IPS-20b (cell line): ENCODE data around the gene ZNF189.

ENCODE experiments used
- H3K27ac ChIP-seq: one replicate; pipeline ENCODE4 v1.5.1; 2013; ENCODE audit warnings: low read length
- H3K27me3 ChIP-seq: 2 replicates; pipeline ENCODE4 v1.6.1; 2013; ENCODE audit warnings: mild to moderate bottlenecking, low read length, inconsistent platforms; ENCODE audit not compliant: insufficient read depth
- H3K36me3 ChIP-seq: 2 replicates; pipeline ENCODE4 v1.6.1; 2013; ENCODE audit warnings: low read depth, mild to moderate bottlenecking, inconsistent platforms, low read length, moderate library complexity; ENCODE audit not compliant: insufficient read depth
- H3K4me1 ChIP-seq: 2 replicates; pipeline ENCODE4 v1.6.1; 2013; ENCODE audit warnings: mild to moderate bottlenecking, control low read depth, inconsistent platforms, low read length, moderate library complexity; ENCODE audit not compliant: insufficient read depth
- H3K4me3 ChIP-seq: 2 replicates; pipeline ENCODE4 v1.5.1; 2013; ENCODE audit warnings: mild to moderate bottlenecking, low read length, inconsistent platforms
- H3K9ac ChIP-seq: 2 replicates; pipeline ENCODE4 v1.6.1; 2013; ENCODE audit warnings: low read depth, mild to moderate bottlenecking, inconsistent platforms, low read length, moderate library complexity
- H3K9me3 ChIP-seq: 2 replicates; pipeline ENCODE4 v1.6.1; 2013; ENCODE audit warnings: mild to moderate bottlenecking, low read depth, low read length, inconsistent platforms; ENCODE audit not compliant: insufficient read depth

The ZNF189 gene

DNA sequence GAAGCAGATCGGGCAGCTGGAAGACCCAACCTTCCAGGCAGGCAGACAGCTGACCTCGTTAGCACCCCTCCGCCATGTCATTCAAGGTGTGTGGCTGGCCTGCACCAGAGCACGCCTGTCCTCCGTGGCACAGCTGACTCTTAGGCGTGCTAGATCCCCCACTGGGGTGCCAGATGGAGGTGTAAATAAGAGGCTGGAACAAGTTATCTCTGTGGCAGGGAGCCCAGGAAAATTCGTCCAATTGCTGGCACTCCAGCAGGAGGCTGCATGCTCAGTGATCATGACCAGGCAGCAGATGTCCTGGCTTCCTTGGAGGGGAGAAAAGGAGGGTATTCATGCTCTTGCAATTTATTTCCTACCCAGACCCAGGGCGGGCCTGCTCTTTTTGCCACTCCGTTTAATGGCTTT lies 44.7 kb downstream of the ZNF189 start:
- Histone ChIP-seq H3K36me3 (no peaks in the 10 kb centered on the region), H3K4me1 (no peaks in the 10 kb centered on the region), H3K9ac (no peak overlapping the region), H3K27ac (no peak overlapping the region), H3K9me3 (no peaks in the 10 kb centered on the region), H3K27me3 (no peaks in the 10 kb centered on the region; the same call in 1 of the 2 replicates), H3K4me3 (no peak overlapping the region)

GRCh38 chr9:101445353-101446029 lies 46.8 kb downstream of the ZNF189 start:
- Histone ChIP-seq H3K9ac (no peak overlapping the region), H3K27ac (no peak overlapping the region), H3K4me3 (no peak overlapping the region), H3K27me3 (no peaks in the 10 kb centered on the region; the same call in 1 of the 2 replicates), H3K4me1 (no peaks in the 10 kb centered on the region), H3K36me3 (no peaks in the 10 kb centered on the region), H3K9me3 (no peaks in the 10 kb centered on the region)

GRCh38 chr9:101446732-101447131 lies 48.1 kb downstream of the ZNF189 start:
- Histone ChIP-seq H3K27ac (no peak overlapping the region), H3K4me3 (no peak overlapping the region), H3K4me1 (no peaks in the 10 kb centered on the region), H3K9me3 (no peaks in the 10 kb centered on the region), H3K9ac (no peak overlapping the region), H3K36me3 (no peaks in the 10 kb centered on the region), H3K27me3 (no peaks in the 10 kb centered on the region; the same call in 1 of the 2 replicates)

GRCh38 chr9:101448680-101449070 lies 50.0 kb downstream of the ZNF189 start:
- H3K4me1 ChIP-seq = no peaks in the 10 kb centered on the region
- H3K36me3 ChIP-seq = no peaks in the 10 kb centered on the region
- peak overlapping the region; percentile 82; the same call in 1 of the 2 replicates for H3K4me3 ChIP-seq
- H3K9me3 ChIP-seq = peaks cover 9% of the 10 kb centered on the region; the same call in 1 of the 2 replicates
- H3K27ac ChIP-seq = no peak overlapping the region
- H3K27me3 ChIP-seq = no peaks in the 10 kb centered on the region
- H3K9ac ChIP-seq = no peak overlapping the region

DNA sequence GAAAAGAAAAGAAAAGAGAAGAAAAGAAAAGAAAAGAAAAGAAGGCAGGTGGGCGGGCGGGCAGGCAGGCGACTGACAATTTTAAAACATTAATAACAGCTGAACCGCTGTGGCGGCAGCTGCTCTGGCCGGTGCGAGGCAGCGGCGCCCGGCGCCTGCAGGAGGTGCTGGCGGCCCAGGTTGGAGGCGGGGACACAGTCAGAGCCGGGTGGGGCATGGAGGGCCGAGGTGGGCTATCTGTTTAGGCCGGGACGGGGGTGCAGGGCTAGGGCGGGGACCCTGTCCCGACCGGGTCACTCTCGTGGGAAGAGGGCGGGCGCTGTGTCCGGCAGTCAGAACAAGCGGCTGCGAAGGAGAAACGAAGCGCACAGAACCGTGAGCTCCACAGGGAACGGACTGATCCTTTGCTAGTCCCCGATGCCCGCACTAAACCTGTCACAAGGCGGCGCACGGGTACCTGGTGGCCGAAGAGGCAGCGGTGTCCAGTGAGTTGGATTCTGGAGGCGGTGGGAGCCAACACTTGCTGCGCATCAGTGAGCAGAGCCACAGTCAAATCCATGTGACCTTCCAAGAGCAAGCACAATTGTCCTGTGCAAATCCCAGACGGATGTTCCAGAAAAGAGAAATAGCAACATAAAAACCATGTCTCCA lies 50.5 kb downstream of the ZNF189 start:
- peaks cover 9% of the 10 kb centered on the region; the same call in 1 of the 2 replicates for H3K9me3 ChIP-seq
- H3K4me1 ChIP-seq = no peaks in the 10 kb centered on the region
- H3K27ac ChIP-seq = no peak overlapping the region
- peak overlapping the region; percentile 82 for H3K4me3 ChIP-seq
- peak overlapping the region; percentile 76 for H3K9ac ChIP-seq
- H3K36me3 ChIP-seq = no peaks in the 10 kb centered on the region
- no peaks in the 10 kb centered on the region for H3K27me3 ChIP-seq

DNA sequence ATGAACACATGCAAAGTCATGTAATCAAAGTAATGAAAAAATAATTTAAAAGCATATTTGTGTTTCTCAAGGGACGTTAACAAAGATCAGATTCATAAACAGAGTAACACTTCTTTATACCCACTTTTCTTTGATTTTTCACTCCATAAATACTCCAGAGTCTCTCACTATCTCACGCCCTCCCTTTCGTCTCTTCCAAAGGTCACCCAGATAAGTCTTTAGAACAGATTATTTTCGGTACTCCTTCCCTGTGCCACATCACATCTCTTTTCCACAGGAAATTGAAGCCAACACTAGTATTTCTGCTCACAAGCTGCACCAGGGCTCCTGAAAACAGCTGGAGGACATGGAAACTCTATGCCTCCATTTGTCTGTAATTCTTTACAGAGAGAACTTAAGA lies 52.3 kb downstream of the ZNF189 start:
- Histone ChIP-seq H3K27ac (no peak overlapping the region), H3K9ac (no peak overlapping the region), H3K9me3 (peaks cover 9% of the 10 kb centered on the region; the same call in 1 of the 2 replicates), H3K4me3 (no peak overlapping the region), H3K4me1 (peaks cover 5% of the 10 kb centered on the region; the same call in 1 of the 2 replicates), H3K27me3 (no peaks in the 10 kb centered on the region), H3K36me3 (no peaks in the 10 kb centered on the region)

GRCh38 chr9:101451498-101451897 lies 52.8 kb downstream of the ZNF189 start:
- H3K9ac ChIP-seq = no peak overlapping the region
- no peak overlapping the region for H3K4me3 ChIP-seq
- H3K27ac ChIP-seq = no peak overlapping the region
- H3K27me3 ChIP-seq = no peaks in the 10 kb centered on the region
- H3K36me3 ChIP-seq = no peaks in the 10 kb centered on the region
- peaks cover 7% of the 10 kb centered on the region for H3K4me1 ChIP-seq
- H3K9me3 ChIP-seq = peaks cover 9% of the 10 kb centered on the region; the same call in 1 of the 2 replicates

GRCh38 chr9:101453776-101454570 lies 55.3 kb downstream of the ZNF189 start:
- Histone ChIP-seq H3K27ac (no peak overlapping the region), H3K4me3 (no peak overlapping the region), H3K9ac (no peak overlapping the region), H3K4me1 (peaks cover 22% of the 10 kb centered on the region), H3K36me3 (no peaks in the 10 kb centered on the region), H3K27me3 (no peaks in the 10 kb centered on the region), H3K9me3 (peaks cover 9% of the 10 kb centered on the region; the same call in 1 of the 2 replicates)

DNA sequence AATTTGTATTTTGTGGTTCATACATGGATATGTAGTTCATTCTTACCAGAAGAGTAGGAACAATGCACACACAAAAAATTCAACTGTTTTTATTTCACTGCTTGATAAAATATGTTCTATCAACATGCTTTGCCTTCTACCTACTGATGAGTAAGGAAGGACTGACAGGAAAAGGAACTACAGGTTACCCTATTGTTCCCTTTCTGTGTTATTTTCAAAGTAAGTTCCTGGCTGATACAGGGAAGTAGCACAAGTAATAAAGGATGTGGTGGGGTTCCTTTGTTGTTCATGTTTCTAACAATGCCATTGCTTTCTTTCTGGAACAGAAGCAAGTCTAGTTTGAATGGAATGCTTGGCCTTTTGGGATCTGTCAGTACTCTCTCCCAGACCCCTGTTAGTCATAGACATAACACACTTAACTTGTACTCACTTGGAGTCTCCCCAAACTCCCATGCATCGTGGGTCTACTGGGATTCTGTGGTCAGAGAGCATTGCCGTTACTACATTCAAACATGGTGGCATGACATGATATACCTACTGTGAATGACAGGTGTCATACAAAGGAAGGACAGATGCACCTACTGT lies 57.1 kb downstream of the ZNF189 start:
- Histone ChIP-seq H3K27ac (no peak overlapping the region), H3K27me3 (no peaks in the 10 kb centered on the region), H3K9me3 (peaks cover 9% of the 10 kb centered on the region; the same call in 1 of the 2 replicates), H3K4me1 (peaks cover 22% of the 10 kb centered on the region), H3K4me3 (no peak overlapping the region), H3K36me3 (no peaks in the 10 kb centered on the region), H3K9ac (no peak overlapping the region)

GRCh38 chr9:101457003-101457402 lies 58.4 kb downstream of the ZNF189 start:
- Histone ChIP-seq H3K27me3 (no peaks in the 10 kb centered on the region), H3K4me1 (peaks cover 24% of the 10 kb centered on the region), H3K4me3 (no peak overlapping the region; the same call in 1 of the 2 replicates), H3K9ac (no peak overlapping the region), H3K36me3 (no peaks in the 10 kb centered on the region), H3K9me3 (peaks cover 9% of the 10 kb centered on the region; the same call in 1 of the 2 replicates), H3K27ac (no peak overlapping the region)

- H3K4me1 ChIP-seq = peaks cover 38% of the 10 kb centered on the region
- H3K27ac ChIP-seq = no peak overlapping the region
- H3K27me3 ChIP-seq = no peaks in the 10 kb centered on the region
- H3K9ac ChIP-seq = no peak overlapping the region
- H3K4me3 ChIP-seq = no peak overlapping the region
- no peaks in the 10 kb centered on the region for H3K36me3 ChIP-seq
- no peaks in the 10 kb centered on the region for H3K9me3 ChIP-seq
Measured at GRCh38 chr9:101458963-101459631, 60.4 kb downstream of the ZNF189 start.
